ENCODE results near the gene NAV3.

NAV3 gene

DNA sequence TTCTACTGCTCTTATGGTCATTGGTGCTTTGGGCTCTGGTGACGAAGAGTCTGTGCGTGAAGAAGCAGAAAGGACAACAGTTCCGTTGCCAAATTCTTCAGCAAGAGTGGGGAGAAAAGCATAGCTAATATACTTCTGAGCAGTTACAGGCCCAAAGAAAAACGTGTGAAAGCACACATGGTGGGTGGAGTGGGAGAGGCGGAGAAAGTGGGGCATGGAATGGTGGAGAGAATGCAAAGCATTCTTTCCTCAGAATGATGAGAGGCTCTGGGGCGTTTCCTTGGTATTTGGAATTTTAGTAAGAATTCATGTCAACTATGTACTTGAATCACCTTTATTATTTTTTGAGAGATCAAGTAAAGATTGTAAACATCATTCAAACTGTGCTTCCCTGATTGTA is 396.1 kb downstream of the NAV3 start:
- Histone ChIP-seq H3K14ac (ENCODE audit: low read length) (no peak overlapping the region), H3K4ac (ENCODE audit: low read length) (no peak overlapping the region), H4K91ac (ENCODE audit: low read depth, low read length, poor library complexity) (no peak overlapping the region), H3K9ac (ENCODE audit: low read depth, low read length, poor library complexity) (no peak overlapping the region), H2BK15ac (ENCODE audit: low read length) (no peak overlapping the region), H3K4me3 (ENCODE audit: low read length in 2 of 2) (no peak overlapping the region), H2AFZ (ENCODE audit: low read length) (no peak overlapping the region), H2BK12ac (ENCODE audit: low read length) (no peak overlapping the region), H3K4me1 (ENCODE audit: control insufficient read depth in 2 of 2, insufficient read depth in 1 of 2, low read depth in 1 of 2, low read length in 2 of 2) (peaks cover 0 to 2% of the 10 kb centered on the region in 2 donors), H3K27me3 (ENCODE audit: control insufficient read depth in 3 of 3, insufficient read depth in 3 of 3, low read depth in 1 of 3, low read length in 3 of 3) (no peaks in the 10 kb centered on the region), H2BK5ac (ENCODE audit: low read length) (no peak overlapping the region), H3K36me3 (replicated peaks in 1 of 2; ENCODE audit: control insufficient read depth in 2 of 2, insufficient read depth in 2 of 2, low read length in 2 of 2) (no peaks in the 10 kb centered on the region), H3K18ac (ENCODE audit: low read length) (no peak overlapping the region), H3K4me2 (ENCODE audit: insufficient read depth, low read length, poor library complexity, severe bottlenecking) (no peak overlapping the region), H3K9me3 (replicated peaks in 1 of 2; ENCODE audit: control insufficient read depth in 2 of 2, insufficient read depth in 1 of 2, low read depth in 1 of 2, low read length in 2 of 2) (peaks cover 4 to 9% of the 10 kb centered on the region in 2 donors), H3K23ac (ENCODE audit: low read depth, low read length, poor library complexity) (no peak overlapping the region), H3K27ac (replicated peaks; ENCODE audit: low read length) (no peak overlapping the region), H2AK5ac (ENCODE audit: low read depth, low read length) (no peak overlapping the region), H3K79me1 (ENCODE audit: low read depth, low read length) (no peaks in the 10 kb centered on the region), H4K8ac (ENCODE audit: low read depth, low read length) (no peak overlapping the region), H2BK120ac (ENCODE audit: low read depth, low read length) (no peak overlapping the region)
- no CpG with 5 or more reads among the region's 6 CpGs for WGBS, 2 donors (ENCODE audit: extremely low coverage in 2 of 2, insufficient read length in 2 of 2, insufficient replicate concordance in 1 of 2)
- no peak for DNase-seq (ENCODE audit: low spot score)

GRCh38 chr12:78229591-78230101 is 399.0 kb downstream of the NAV3 start:
- WGBS, 2 donors (ENCODE audit: extremely low coverage in 2 of 2, insufficient read length in 2 of 2, insufficient replicate concordance in 1 of 2) = no CpG with 5 or more reads among the region's 4 CpGs

DNA sequence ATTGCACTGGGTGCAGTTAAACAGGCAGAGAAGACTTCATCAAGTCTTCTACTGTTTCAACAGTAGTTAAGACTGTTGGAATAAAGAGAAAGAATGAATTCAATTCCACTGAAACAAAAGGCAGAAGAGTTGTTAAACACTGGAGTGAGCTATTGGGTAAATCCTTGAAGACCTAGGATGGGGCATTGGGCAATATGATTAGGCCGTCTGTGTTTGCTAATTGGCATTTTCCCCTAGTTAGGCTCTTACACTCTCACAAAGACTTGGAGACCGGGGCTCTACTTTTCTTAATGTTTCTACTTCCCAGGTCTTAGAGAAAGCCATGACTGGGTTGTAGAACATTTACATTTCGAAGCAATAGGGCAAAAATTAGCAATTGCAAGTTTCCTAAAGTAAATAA is 402.1 kb downstream of the NAV3 start:
- Histone ChIP-seq H3K9ac (ENCODE audit: low read depth, low read length, poor library complexity) (no peak overlapping the region), H3K36me3 (replicated peaks in 1 of 2; ENCODE audit: control insufficient read depth in 2 of 2, insufficient read depth in 2 of 2, low read length in 2 of 2) (no peaks in the 10 kb centered on the region), H3K23ac (ENCODE audit: low read depth, low read length, poor library complexity) (no peak overlapping the region), H3K18ac (ENCODE audit: low read length) (no peak overlapping the region), H3K27me3 (ENCODE audit: control insufficient read depth in 3 of 3, insufficient read depth in 3 of 3, low read depth in 1 of 3, low read length in 3 of 3) (no peaks in the 10 kb centered on the region), H3K14ac (ENCODE audit: low read length) (no peak overlapping the region), H3K4me1 (ENCODE audit: control insufficient read depth in 2 of 2, insufficient read depth in 1 of 2, low read depth in 1 of 2, low read length in 2 of 2) (no peaks in the 10 kb centered on the region), H3K4ac (ENCODE audit: low read length) (no peak overlapping the region), H2AFZ (ENCODE audit: low read length) (no peak overlapping the region), H2AK5ac (ENCODE audit: low read depth, low read length) (no peak overlapping the region), H3K27ac (replicated peaks; ENCODE audit: low read length) (no peak overlapping the region), H4K91ac (ENCODE audit: low read depth, low read length, poor library complexity) (no peak overlapping the region), H2BK120ac (ENCODE audit: low read depth, low read length) (no peak overlapping the region), H3K4me2 (ENCODE audit: insufficient read depth, low read length, poor library complexity, severe bottlenecking) (no peak overlapping the region), H3K79me1 (ENCODE audit: low read depth, low read length) (no peaks in the 10 kb centered on the region), H4K8ac (ENCODE audit: low read depth, low read length) (no peak overlapping the region), H2BK15ac (ENCODE audit: low read length) (no peak overlapping the region), H3K9me3 (replicated peaks in 1 of 2; ENCODE audit: control insufficient read depth in 2 of 2, insufficient read depth in 1 of 2, low read depth in 1 of 2, low read length in 2 of 2) (peaks cover 2 to 7% of the 10 kb centered on the region in 2 donors), H2BK5ac (ENCODE audit: low read length) (no peak overlapping the region), H3K4me3 (ENCODE audit: low read length in 2 of 2) (no peak overlapping the region), H2BK12ac (ENCODE audit: low read length) (no peak overlapping the region)
- no CpG with 5 or more reads among the region's 3 CpGs for WGBS, 2 donors (ENCODE audit: extremely low coverage in 2 of 2, insufficient read length in 2 of 2, insufficient replicate concordance in 1 of 2)
- DNase-seq (ENCODE audit: low spot score) = no peak

More at GRCh38 chr12:78229591-78230101, 399.0 kb downstream of the NAV3 start:
- no peak overlapping the region for H2AK5ac ChIP-seq (ENCODE audit: low read depth, low read length)
- H3K18ac ChIP-seq (ENCODE audit: low read length) = no peak overlapping the region
- H2BK12ac ChIP-seq (ENCODE audit: low read length) = no peak overlapping the region
- H3K14ac ChIP-seq (ENCODE audit: low read length) = no peak overlapping the region
- peak overlapping the region; percentile 82 for H2AFZ ChIP-seq (ENCODE audit: low read length)
- no peaks in the 10 kb centered on the region for H3K36me3 ChIP-seq (replicated peaks in 1 of 2; ENCODE audit: control insufficient read depth in 2 of 2, insufficient read depth in 2 of 2, low read length in 2 of 2)
- peaks cover 4 to 9% of the 10 kb centered on the region in 2 donors for H3K9me3 ChIP-seq (replicated peaks in 1 of 2; ENCODE audit: control insufficient read depth in 2 of 2, insufficient read depth in 1 of 2, low read depth in 1 of 2, low read length in 2 of 2)
- no peak overlapping the region for H4K8ac ChIP-seq (ENCODE audit: low read depth, low read length)
- no peak overlapping the region for H3K23ac ChIP-seq (ENCODE audit: low read depth, low read length, poor library complexity)
- no peak overlapping the region for H3K4ac ChIP-seq (ENCODE audit: low read length)
- no peak overlapping the region for H3K27ac ChIP-seq (replicated peaks; ENCODE audit: low read length)
- H3K79me1 ChIP-seq (ENCODE audit: low read depth, low read length) = no peaks in the 10 kb centered on the region
- H2BK5ac ChIP-seq (ENCODE audit: low read length) = no peak overlapping the region
- H4K91ac ChIP-seq (ENCODE audit: low read depth, low read length, poor library complexity) = no peak overlapping the region
- peaks cover 0 to 2% of the 10 kb centered on the region in 2 donors for H3K4me1 ChIP-seq (ENCODE audit: control insufficient read depth in 2 of 2, insufficient read depth in 1 of 2, low read depth in 1 of 2, low read length in 2 of 2)
- no peak overlapping the region for H3K4me3 ChIP-seq (ENCODE audit: low read length in 2 of 2)
- no peak overlapping the region for H2BK15ac ChIP-seq (ENCODE audit: low read length)
- H2BK120ac ChIP-seq (ENCODE audit: low read depth, low read length) = no peak overlapping the region
- no peaks in the 10 kb centered on the region for H3K27me3 ChIP-seq (ENCODE audit: control insufficient read depth in 3 of 3, insufficient read depth in 3 of 3, low read depth in 1 of 3, low read length in 3 of 3)
- H3K4me2 ChIP-seq (ENCODE audit: insufficient read depth, low read length, poor library complexity, severe bottlenecking) = no peak overlapping the region
- no peak overlapping the region for H3K9ac ChIP-seq (ENCODE audit: low read depth, low read length, poor library complexity)
- DNase-seq (ENCODE audit: low spot score) = peak; percentile 30

DNA sequence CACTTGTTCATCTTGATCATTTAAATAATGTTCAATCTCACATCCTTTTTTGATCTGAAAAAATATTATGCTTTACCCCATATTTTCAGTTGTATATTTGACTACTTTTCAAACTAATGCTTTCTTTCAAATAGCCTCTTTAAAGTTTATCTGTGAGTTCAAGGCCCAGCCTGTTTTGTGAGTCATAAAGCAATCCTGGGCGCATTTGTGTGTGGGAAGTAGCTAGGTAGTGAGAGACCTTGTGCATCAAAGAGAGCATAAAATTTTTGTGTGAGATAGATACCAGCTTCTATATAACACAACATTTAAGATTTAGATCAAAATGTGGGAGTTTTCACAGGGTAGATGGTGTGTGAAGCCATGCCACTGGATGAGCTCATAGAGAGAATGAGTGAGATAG is 405.6 kb downstream of the NAV3 start:
- no peaks in the 10 kb centered on the region for H3K36me3 ChIP-seq (replicated peaks in 1 of 2; ENCODE audit: control insufficient read depth in 2 of 2, insufficient read depth in 2 of 2, low read length in 2 of 2)

More for the DNA sequence above, 405.6 kb downstream of the NAV3 start:
- Histone ChIP-seq H3K27me3 (ENCODE audit: control insufficient read depth in 3 of 3, insufficient read depth in 3 of 3, low read depth in 1 of 3, low read length in 3 of 3) (no peaks in the 10 kb centered on the region), H3K4me2 (ENCODE audit: insufficient read depth, low read length, poor library complexity, severe bottlenecking) (no peak overlapping the region), H3K79me1 (ENCODE audit: low read depth, low read length) (no peaks in the 10 kb centered on the region), H2AFZ (ENCODE audit: low read length) (no peak overlapping the region), H2AK5ac (ENCODE audit: low read depth, low read length) (no peak overlapping the region), H4K91ac (ENCODE audit: low read depth, low read length, poor library complexity) (no peak overlapping the region), H3K23ac (ENCODE audit: low read depth, low read length, poor library complexity) (no peak overlapping the region), H2BK12ac (ENCODE audit: low read length) (no peak overlapping the region), H3K14ac (ENCODE audit: low read length) (no peak overlapping the region), H2BK15ac (ENCODE audit: low read length) (no peak overlapping the region), H3K18ac (ENCODE audit: low read length) (no peak overlapping the region), H3K9me3 (replicated peaks in 1 of 2; ENCODE audit: control insufficient read depth in 2 of 2, insufficient read depth in 1 of 2, low read depth in 1 of 2, low read length in 2 of 2) (no peaks in the 10 kb centered on the region), H4K8ac (ENCODE audit: low read depth, low read length) (no peak overlapping the region), H2BK5ac (ENCODE audit: low read length) (no peak overlapping the region), H3K9ac (ENCODE audit: low read depth, low read length, poor library complexity) (no peak overlapping the region), H2BK120ac (ENCODE audit: low read depth, low read length) (no peak overlapping the region), H3K4me3 (ENCODE audit: low read length in 2 of 2) (no peak overlapping the region), H3K4ac (ENCODE audit: low read length) (no peak overlapping the region), H3K27ac (replicated peaks; ENCODE audit: low read length) (no peak overlapping the region), H3K4me1 (ENCODE audit: control insufficient read depth in 2 of 2, insufficient read depth in 1 of 2, low read depth in 1 of 2, low read length in 2 of 2) (peaks cover 0 to 5% of the 10 kb centered on the region in 2 donors)
- WGBS, 2 donors (ENCODE audit: extremely low coverage in 2 of 2, insufficient read length in 2 of 2, insufficient replicate concordance in 1 of 2) = no CpG with 5 or more reads among the region's 1 CpG
- DNase-seq (ENCODE audit: low spot score) = no peak

Data from neuronal stem cell (in vitro differentiated cells).